SH-SY5Y (cell line): ENCODE data around the gene TCEA3.

Experiments
- GATA2 ChIP-seq: IDR thresholded peaks from 2 replicates; pipeline ENCODE4 v1.6.1; 2011; ENCODE audit warnings: mild to moderate bottlenecking, low read depth, low read length
- GATA3 ChIP-seq: IDR thresholded peaks from 2 replicates; pipeline ENCODE4 v1.6.1; 2011; ENCODE audit warnings: low read depth, mild to moderate bottlenecking, low read length, moderate library complexity

- no peak for TF ChIP-seq GATA3
- TF ChIP-seq GATA2: no peak
Measured at GRCh38 chr1:23399229-23399628, 25.3 kb downstream of the TCEA3 start.
